Measurements from ENCODE around the gene SIRPG.
A peak's percentile ranks its signal among the peaks of the same experiment; 100 is the strongest.

The SIRPG gene

GRCh38 chr20:1684872-1685271, 27.3 kb upstream of the SIRPG start:
- Mint-ChIP-seq H3K36me3 (no peaks in the 10 kb centered on the region), H3K4me1 (peaks cover 26% of the 10 kb centered on the region), H3K9me3 (peaks cover 3% of the 10 kb centered on the region), H3K27ac (peak overlapping the region; percentile 45), H3K4me3 (peak overlapping the region; percentile 38)
- no peak for DNase-seq (ENCODE audit: low spot score in 2 of 2)
- ATAC-seq: peak; percentile 40

- ATAC-seq (no peak), DNase-seq (ENCODE audit: low spot score in 2 of 2) (no peak)
- Mint-ChIP-seq H3K27ac (no peak overlapping the region), H3K9me3 (no peaks in the 10 kb centered on the region), H3K36me3 (no peaks in the 10 kb centered on the region), H3K4me1 (peaks cover 59% of the 10 kb centered on the region), H3K4me3 (peak overlapping the region; percentile 24)
Observed at GRCh38 chr20:1676650-1677049, 19.1 kb upstream of the SIRPG start.

GRCh38 chr20:1674990-1675780, 17.6 kb upstream of the SIRPG start:
- Mint-ChIP-seq H3K36me3 (no peaks in the 10 kb centered on the region), H3K4me3 (peak overlapping the region; percentile 43), H3K4me1 (peaks cover 71% of the 10 kb centered on the region), H3K27ac (peak overlapping the region; percentile 92), H3K9me3 (no peaks in the 10 kb centered on the region)
- DNase-seq (ENCODE audit: low spot score in 2 of 2) (no peak), ATAC-seq (peak; percentile 51)

GRCh38 chr20:1674361-1674760, 16.8 kb upstream of the SIRPG start:
- Mint-ChIP-seq H3K4me3 (peak overlapping the region; percentile 43), H3K9me3 (no peaks in the 10 kb centered on the region)
- ATAC-seq: peak; percentile 81

GRCh38 chr20:1673424-1673823, 15.8 kb upstream of the SIRPG start:
- DNase-seq (ENCODE audit: low spot score in 2 of 2): no peak
- no peaks in the 10 kb centered on the region for H3K9me3 Mint-ChIP-seq
- peak overlapping the region; percentile 43 for H3K4me3 Mint-ChIP-seq
- H3K27ac Mint-ChIP-seq: peak overlapping the region; percentile 92
- no peaks in the 10 kb centered on the region for H3K36me3 Mint-ChIP-seq
- H3K4me1 Mint-ChIP-seq: peaks cover 82% of the 10 kb centered on the region
- no peak for ATAC-seq

More at GRCh38 chr20:1674361-1674760, 16.8 kb upstream of the SIRPG start:
- Mint-ChIP-seq H3K4me1 (peaks cover 73% of the 10 kb centered on the region), H3K27ac (peak overlapping the region; percentile 92), H3K36me3 (no peaks in the 10 kb centered on the region)
- no peak for DNase-seq (ENCODE audit: low spot score in 2 of 2)

- H3K4me1 Mint-ChIP-seq: peaks cover 84% of the 10 kb centered on the region
- peak overlapping the region; percentile 92 for H3K27ac Mint-ChIP-seq
- H3K9me3 Mint-ChIP-seq: no peaks in the 10 kb centered on the region
- no peaks in the 10 kb centered on the region for H3K36me3 Mint-ChIP-seq
- H3K4me3 Mint-ChIP-seq: peak overlapping the region; percentile 43
- ATAC-seq (peak; percentile 42), DNase-seq (ENCODE audit: low spot score in 2 of 2) (no peak)
Observed at GRCh38 chr20:1672728-1673127, 15.1 kb upstream of the SIRPG start.

- Mint-ChIP-seq H3K4me3 (peak overlapping the region; percentile 43), H3K9me3 (no peaks in the 10 kb centered on the region), H3K4me1 (peaks cover 85% of the 10 kb centered on the region), H3K36me3 (no peaks in the 10 kb centered on the region), H3K27ac (peak overlapping the region; percentile 92)
- ATAC-seq (peak; percentile 84), DNase-seq (ENCODE audit: low spot score in 2 of 2) (no peak)
Observed at GRCh38 chr20:1671891-1672669, 14.5 kb upstream of the SIRPG start.

- peak overlapping the region; percentile 44 for H3K27ac Mint-ChIP-seq
- no peak for DNase-seq (ENCODE audit: low spot score in 2 of 2)
- no peak overlapping the region for H3K4me3 Mint-ChIP-seq
- H3K9me3 Mint-ChIP-seq: no peaks in the 10 kb centered on the region
- H3K36me3 Mint-ChIP-seq: no peaks in the 10 kb centered on the region
- H3K4me1 Mint-ChIP-seq: peaks cover 76% of the 10 kb centered on the region
- ATAC-seq: no peak
Observed at GRCh38 chr20:1669304-1669703, 11.7 kb upstream of the SIRPG start.

GRCh38 chr20:1667502-1668085, 10.0 kb upstream of the SIRPG start:
- ATAC-seq: peak; percentile 52
- Mint-ChIP-seq H3K27ac (no peak overlapping the region), H3K4me1 (peaks cover 76% of the 10 kb centered on the region), H3K36me3 (no peaks in the 10 kb centered on the region), H3K4me3 (peak overlapping the region; percentile 29), H3K9me3 (no peaks in the 10 kb centered on the region)
- DNase-seq (ENCODE audit: low spot score in 2 of 2): no peak

GRCh38 chr20:1666802-1667201, 9.2 kb upstream of the SIRPG start:
- DNase-seq (ENCODE audit: low spot score in 2 of 2) (no peak), ATAC-seq (no peak)
- no peak overlapping the region for H3K4me3 Mint-ChIP-seq
- no peaks in the 10 kb centered on the region for H3K36me3 Mint-ChIP-seq
- no peak overlapping the region for H3K27ac Mint-ChIP-seq
- H3K9me3 Mint-ChIP-seq: no peaks in the 10 kb centered on the region
- H3K4me1 Mint-ChIP-seq: peaks cover 76% of the 10 kb centered on the region

- peaks cover 77% of the 10 kb centered on the region for H3K4me1 Mint-ChIP-seq
- peak overlapping the region; percentile 72 for H3K4me3 Mint-ChIP-seq
- ATAC-seq (no peak), DNase-seq (ENCODE audit: low spot score in 2 of 2) (no peak)
- no peaks in the 10 kb centered on the region for H3K36me3 Mint-ChIP-seq
- H3K27ac Mint-ChIP-seq: peak overlapping the region; percentile 85
- H3K9me3 Mint-ChIP-seq: no peaks in the 10 kb centered on the region
Observed at GRCh38 chr20:1665345-1665744, 7.8 kb upstream of the SIRPG start.

- ATAC-seq (peak; percentile 81), DNase-seq (ENCODE audit: low spot score in 2 of 2) (peak; percentile 24 to 69)
- Mint-ChIP-seq H3K27ac (peak overlapping the region; percentile 85), H3K36me3 (no peaks in the 10 kb centered on the region), H3K9me3 (no peaks in the 10 kb centered on the region), H3K4me1 (peaks cover 82% of the 10 kb centered on the region), H3K4me3 (peak overlapping the region; percentile 72)
Observed at GRCh38 chr20:1664911-1665310, 7.3 kb upstream of the SIRPG start.

GRCh38 chr20:1663917-1664316, 6.3 kb upstream of the SIRPG start:
- H3K9me3 Mint-ChIP-seq: no peaks in the 10 kb centered on the region
- H3K27ac Mint-ChIP-seq: peak overlapping the region; percentile 85
- ATAC-seq (peak; percentile 65), DNase-seq (ENCODE audit: low spot score in 2 of 2) (no peak)
- no peaks in the 10 kb centered on the region for H3K36me3 Mint-ChIP-seq
- peak overlapping the region; percentile 72 for H3K4me3 Mint-ChIP-seq
- peaks cover 85% of the 10 kb centered on the region for H3K4me1 Mint-ChIP-seq

- Mint-ChIP-seq H3K36me3 (no peaks in the 10 kb centered on the region), H3K4me1 (peaks cover 93% of the 10 kb centered on the region), H3K4me3 (peak overlapping the region; percentile 45), H3K9me3 (no peaks in the 10 kb centered on the region), H3K27ac (peak overlapping the region; percentile 80)
- ATAC-seq (peak; percentile 41), DNase-seq (ENCODE audit: low spot score in 2 of 2) (no peak)
Observed at GRCh38 chr20:1661542-1662299, 4.1 kb upstream of the SIRPG start.

GRCh38 chr20:1660246-1660645, 2.7 kb upstream of the SIRPG start:
- ATAC-seq (no peak), DNase-seq (ENCODE audit: low spot score in 2 of 2) (no peak)
- Mint-ChIP-seq H3K36me3 (no peaks in the 10 kb centered on the region), H3K4me3 (peak overlapping the region; percentile 13), H3K4me1 (peaks cover 96% of the 10 kb centered on the region), H3K9me3 (no peaks in the 10 kb centered on the region), H3K27ac (peak overlapping the region; percentile 80)

All from stimulated activated effector memory CD8-positive, alpha-beta T cell treated with anti-CD3 and anti-CD28 coated beads, Interleukin-12 subunit alpha, Interleukin-12 subunit beta, amount 100 ng/mL, for 72 hours (primary cell).